Sigmoid colon (tissue), 4 donors: ENCODE results near the gene TIMM22.

ENCODE experiments used
- POLR2AphosphoS5 ChIP-seq, 4 donors: sonication (generic); formaldehyde crosslinking; IDR thresholded peaks; one replicate each; pipeline ENCODE4 v1.6.1; 2017; ENCODE audit warnings: antibody characterized with exemption in 4 of 4
- TF ChIP-seq, protein P1 (sequence below), 4 experiments: fragments of 450-650 bp in 3 of 4; fragments of 200-600 bp in 1 of 4; IDR thresholded peaks; one replicate each; pipeline ENCODE4 v1.5.1; 2016 to 2019; ENCODE audit warnings: antibody characterized with exemption in 4 of 4, mild to moderate bottlenecking in 3 of 4, moderate library complexity in 2 of 4

DNA sequence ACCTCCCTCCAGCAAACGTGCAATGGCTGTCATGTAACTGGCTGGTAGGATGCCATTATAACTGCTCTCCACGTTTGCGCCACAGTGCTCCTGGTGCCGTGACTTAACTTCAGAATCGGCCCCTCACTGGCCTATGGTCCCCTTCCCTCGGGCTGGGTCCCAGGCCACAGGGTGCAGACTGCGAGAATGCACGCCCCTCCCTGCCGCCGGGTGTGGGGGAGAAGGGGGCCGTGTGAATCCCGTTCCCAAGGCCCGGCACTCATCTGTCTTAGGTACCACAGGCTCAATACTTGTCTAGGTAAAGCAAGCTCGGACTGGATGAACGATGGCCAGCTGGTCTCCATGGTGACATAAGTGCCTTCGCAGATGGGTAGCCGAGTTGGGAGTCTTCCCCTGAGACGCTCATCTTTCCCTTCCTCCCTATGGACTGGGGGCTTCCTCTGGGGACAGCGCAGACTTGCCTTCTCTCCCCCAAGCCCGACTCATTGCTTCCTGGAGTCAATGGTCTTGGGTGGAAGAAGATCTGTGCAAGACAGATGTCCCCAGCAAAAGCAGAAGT, 37.8 kb downstream of the TIMM22 start:
- no peak for TF ChIP-seq POLR2AphosphoS5 (IDR thresholded peaks at IDR 0.05)
- TF ChIP-seq, protein P1, sequence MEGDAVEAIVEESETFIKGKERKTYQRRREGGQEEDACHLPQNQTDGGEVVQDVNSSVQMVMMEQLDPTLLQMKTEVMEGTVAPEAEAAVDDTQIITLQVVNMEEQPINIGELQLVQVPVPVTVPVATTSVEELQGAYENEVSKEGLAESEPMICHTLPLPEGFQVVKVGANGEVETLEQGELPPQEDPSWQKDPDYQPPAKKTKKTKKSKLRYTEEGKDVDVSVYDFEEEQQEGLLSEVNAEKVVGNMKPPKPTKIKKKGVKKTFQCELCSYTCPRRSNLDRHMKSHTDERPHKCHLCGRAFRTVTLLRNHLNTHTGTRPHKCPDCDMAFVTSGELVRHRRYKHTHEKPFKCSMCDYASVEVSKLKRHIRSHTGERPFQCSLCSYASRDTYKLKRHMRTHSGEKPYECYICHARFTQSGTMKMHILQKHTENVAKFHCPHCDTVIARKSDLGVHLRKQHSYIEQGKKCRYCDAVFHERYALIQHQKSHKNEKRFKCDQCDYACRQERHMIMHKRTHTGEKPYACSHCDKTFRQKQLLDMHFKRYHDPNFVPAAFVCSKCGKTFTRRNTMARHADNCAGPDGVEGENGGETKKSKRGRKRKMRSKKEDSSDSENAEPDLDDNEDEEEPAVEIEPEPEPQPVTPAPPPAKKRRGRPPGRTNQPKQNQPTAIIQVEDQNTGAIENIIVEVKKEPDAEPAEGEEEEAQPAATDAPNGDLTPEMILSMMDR (IDR thresholded peaks at IDR 0.05) = no peak
